GM19467 (cell line): Measurements from ENCODE around the gene H6PD.

Experiments
- ATAC-seq: cut with Tn5 transposase; IDR thresholded peaks from one replicate; pipeline ENCODE4 v1.9.1; 2021; ENCODE audit warnings: mild to moderate bottlenecking, moderate library complexity; ENCODE audit not compliant: unreplicated experiment

The H6PD gene

DNA sequence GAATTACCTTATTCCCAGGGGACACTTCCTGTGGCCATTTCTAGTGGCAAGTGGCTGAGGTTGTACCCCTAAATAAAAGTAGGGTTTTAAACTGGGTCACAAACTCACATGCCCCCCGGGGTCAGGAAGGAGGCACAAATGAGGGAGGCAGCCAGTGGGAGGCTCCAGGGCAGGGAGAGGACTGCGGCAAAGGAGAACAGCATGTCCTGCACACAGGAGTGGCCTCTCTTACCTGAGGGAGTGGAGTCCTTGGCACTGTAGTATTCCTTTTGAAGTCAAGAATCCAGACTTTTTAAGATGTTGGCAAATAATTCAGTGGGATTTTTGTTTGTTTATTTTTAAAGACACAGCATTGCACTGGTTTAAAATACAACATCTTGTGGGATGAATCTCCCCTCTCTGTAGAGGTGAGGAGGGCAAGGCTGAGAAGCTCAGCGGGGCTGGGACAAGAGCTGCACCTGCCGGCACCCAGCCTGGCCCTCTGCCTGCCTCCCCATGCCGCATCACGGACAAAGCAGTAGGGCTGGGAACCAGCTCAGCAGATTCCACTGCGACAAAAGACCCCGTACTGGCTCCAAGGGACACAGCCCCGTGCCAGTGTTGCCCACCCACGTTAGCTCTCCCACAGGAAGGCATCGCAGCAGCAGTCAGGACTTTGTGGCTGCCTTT, 80.3 kb downstream of the H6PD start:
- ATAC-seq, result no peak

- ATAC-seq, result no peak
These were observed 81.0 kb downstream of the H6PD start for GRCh38 chr1:9315411-9316079.

GRCh38 chr1:9316080-9316444, 81.5 kb downstream of the H6PD start:
- no peak for ATAC-seq

GRCh38 chr1:9316512-9316911, 81.9 kb downstream of the H6PD start:
- no peak for ATAC-seq

GRCh38 chr1:9317072-9317471, 82.5 kb downstream of the H6PD start:
- ATAC-seq, result no peak

GRCh38 chr1:9317591-9318417, 83.2 kb downstream of the H6PD start:
- ATAC-seq, result no peak

DNA sequence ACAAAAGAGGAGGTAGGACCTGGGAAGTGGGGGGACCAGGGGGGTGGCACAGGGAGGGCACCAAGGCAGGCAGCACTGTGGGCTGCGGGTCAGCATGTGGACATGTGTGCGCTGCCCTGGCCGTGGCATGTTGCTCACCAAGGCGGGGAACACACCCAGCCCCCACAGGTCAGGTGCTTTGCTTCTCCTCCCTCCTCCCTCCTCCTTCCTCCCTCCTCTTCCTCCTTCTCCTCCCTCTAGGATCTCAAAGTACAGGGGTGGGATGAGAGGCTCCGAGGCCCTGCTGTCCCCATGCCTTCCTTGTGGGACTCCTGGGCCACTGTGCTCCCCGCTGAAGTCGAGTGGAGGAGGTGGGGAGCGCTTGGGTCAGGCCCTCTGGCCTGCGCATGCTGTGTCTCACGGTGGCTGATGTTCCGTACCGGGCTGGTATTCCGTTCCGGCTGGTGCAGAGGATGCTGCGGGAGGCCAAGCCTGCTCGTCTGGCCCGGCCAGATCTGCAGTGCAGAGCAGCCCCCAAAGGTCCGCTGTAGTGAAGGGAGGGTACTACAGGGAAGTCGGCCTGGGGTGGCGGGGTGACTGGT, 84.7 kb downstream of the H6PD start:
- ATAC-seq, result no peak

GRCh38 chr1:9319789-9320519, 85.4 kb downstream of the H6PD start:
- ATAC-seq, result no peak
